Umbilical cord (tissue), 2 donors: Measurements from ENCODE around the gene CT45A1. TPM values are rescaled to one million over a fixed set of nuclear protein-coding genes. Genes with fewer than 3 reads are reported as not detected.
"Not testable (repeated sequence)": the region's sequence is repeated elsewhere in the genome, so short reads cannot be mapped to it uniquely, and the experiment has no call there.

Experiments
- DNase-seq: peaks from one replicate; pipeline ENCODE4 v3.0.0-alpha.2; 2015; ENCODE audit warnings: low spot score
- total RNA-seq: library from RNA; depleted of rRNA; stranded (reverse); fragments of >200 nt; gene quantifications from one replicate; pipeline ENCODE4 v1.2.3, GENCODE V29; 2014; ENCODE audit warnings: low replicate concordance; ENCODE audit not compliant: insufficient read depth

The CT45A1 gene
- not detected for total RNA-seq

- DNase-seq, result not testable (repeated sequence)
Measured at GRCh38 chrX:135713183-135713689, at the start of gene CT45A1. Gene CT45A1, plus strand, starts transcription at chrX:135713639. Its CDS starts 5,302 bp downstream, at chrX:135718941.

DNA sequence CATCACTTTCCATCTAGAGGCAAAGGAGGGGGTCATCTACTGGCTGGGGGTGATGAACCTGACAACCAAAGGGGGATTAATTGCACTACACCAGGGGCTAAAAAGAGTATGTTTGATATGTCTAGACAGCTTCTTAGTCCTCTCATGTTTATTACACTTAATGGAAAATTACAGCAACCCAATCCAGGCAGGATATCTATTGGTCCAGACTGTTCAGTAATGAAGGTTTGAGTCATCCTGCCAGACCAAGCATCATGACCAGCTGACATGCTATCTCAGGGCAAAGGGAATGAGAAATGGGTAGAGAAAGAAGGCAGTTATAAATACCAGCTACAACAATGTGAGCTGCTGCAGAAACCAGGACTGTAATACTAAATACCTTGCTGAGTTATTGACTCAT, 40.5 kb upstream of the CT45A1 start:
- DNase-seq, result not testable (repeated sequence)

- no peak for DNase-seq
Measured at GRCh38 chrX:135688137-135688536, 25.3 kb upstream of the CT45A1 start.

- DNase-seq, result no peak
Measured at GRCh38 chrX:135695471-135695870, 18.0 kb upstream of the CT45A1 start.

GRCh38 chrX:135697601-135698000, 15.8 kb upstream of the CT45A1 start:
- DNase-seq, result no peak

- DNase-seq, result no peak
Measured at GRCh38 chrX:135698924-135699323, 14.5 kb upstream of the CT45A1 start.

- DNase-seq, result no peak
Measured at GRCh38 chrX:135707880-135708279, 5.6 kb upstream of the CT45A1 start.

- no peak for DNase-seq
Measured at GRCh38 chrX:135713795-135714194, 356 bp downstream of the CT45A1 start.

DNA sequence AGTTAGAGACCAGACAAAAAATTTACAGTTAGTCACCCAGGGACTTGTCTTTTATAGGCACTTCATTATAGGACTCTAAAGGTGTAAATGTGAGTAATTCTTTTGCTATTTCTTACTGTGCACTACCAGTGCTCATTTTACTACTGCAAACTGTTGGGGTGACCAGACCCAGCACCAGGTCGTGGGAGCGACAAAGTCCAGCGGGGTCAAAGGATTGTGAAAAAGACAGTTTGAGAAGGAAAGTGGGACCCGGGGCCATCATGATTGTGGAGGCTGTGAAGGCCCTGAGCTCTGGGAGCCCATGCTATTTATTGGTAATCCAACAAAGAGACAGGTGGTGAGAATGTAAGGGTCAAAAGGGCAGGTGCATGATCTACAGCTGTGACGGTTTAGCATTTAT, 21.2 kb downstream of the CT45A1 start:
- not testable (repeated sequence) for DNase-seq

DNA sequence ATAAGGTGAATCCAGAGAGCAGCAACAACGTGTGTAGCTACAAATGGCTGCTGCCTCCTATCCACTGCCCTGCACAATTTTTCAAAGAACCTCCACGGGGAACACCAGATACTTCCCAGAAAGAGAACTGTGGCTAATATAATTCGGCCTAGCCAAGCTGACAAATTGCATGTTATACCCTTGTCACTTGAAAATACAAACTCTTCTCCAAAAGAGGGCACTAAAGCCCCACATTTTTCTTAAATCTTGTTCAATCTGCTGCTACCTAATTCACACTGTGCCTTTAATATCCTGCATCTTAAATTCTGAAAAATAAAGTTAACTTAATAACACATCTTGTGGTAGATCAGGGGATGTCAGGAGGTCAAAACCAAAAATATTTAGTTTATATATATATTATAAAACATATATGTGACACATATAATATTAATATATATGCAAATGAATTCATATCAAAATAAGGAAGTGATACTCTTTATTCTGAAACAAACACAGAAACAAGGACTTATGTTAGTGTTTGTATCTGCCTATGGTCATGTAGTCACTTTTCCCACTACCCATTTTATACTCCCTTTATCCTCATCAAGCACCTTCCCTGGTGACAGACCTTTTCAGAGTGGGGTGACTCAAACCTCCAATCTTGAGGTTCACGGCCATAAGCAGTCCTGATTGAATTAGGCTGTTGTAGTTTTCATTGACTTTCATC, 24.1 kb downstream of the CT45A1 start:
- DNase-seq, result peak; percentile 15

GRCh38 chrX:135740681-135741149, 27.3 kb downstream of the CT45A1 start:
- DNase-seq, result no peak

GRCh38 chrX:135741192-135741715, 27.8 kb downstream of the CT45A1 start:
- no peak for DNase-seq

DNA sequence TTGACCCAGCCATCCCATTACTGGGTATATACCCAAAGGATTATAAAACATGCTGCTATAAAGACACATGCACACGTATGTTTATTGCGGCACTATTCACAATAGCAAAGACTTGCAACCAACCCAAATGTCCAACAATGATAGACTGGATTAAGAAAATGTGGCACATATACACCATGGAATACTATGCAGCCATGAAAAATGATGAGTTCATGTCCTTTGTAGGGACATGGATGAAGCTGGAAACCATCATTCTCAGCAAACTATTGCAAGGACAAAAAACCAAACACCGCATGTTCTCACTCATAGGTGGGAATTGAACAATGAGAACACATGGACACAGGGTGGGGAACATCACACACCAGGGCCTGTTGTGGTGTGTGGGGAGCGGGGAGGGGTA, 31.3 kb downstream of the CT45A1 start:
- DNase-seq, result not testable (repeated sequence)

DNA sequence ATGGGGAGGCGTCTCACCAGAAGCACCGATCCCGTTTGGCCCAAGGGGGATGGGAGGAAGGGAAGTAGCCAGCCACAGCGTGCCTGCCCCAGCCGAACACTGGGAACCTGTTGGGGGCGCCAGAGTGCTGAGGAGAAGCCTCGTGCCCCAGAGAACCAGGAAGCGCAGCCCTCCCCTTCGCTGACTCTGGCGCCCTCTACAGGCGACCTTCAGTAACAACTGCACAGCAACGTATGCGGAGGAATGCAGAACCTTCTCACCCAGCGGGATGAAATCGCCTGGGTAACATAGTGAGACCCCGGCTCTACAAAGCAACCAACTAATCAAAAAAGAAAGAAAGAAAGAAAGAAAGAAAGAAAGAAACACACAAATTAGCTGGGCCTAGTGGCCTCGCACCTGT, 54.7 kb downstream of the CT45A1 start, which contains the start of gene CT45A3:
Gene CT45A3 (minus strand): TSS at position 101 of the 400 bp plus-strand sequence. CDS start 3,747 bp downstream, outside the sequence.
- not testable (repeated sequence) for DNase-seq

Other genes with a start within 250 kb of the CT45A1 start
- 15.4 TPM for gene INTS6L, start 193.0 kb upstream of the CT45A1 start, total RNA-seq
- gene CT45A3, start 54.6 kb downstream of the CT45A1 start, total RNA-seq, result 0.72 TPM
- 0.72 TPM for gene CT45A5, start 71.9 kb downstream of the CT45A1 start, total RNA-seq
- gene CT45A6, start 89.1 kb downstream of the CT45A1 start, total RNA-seq, result not detected
- gene CT45A2, start 106.4 kb downstream of the CT45A1 start, total RNA-seq, result not detected
- gene CT45A7, start 123.6 kb downstream of the CT45A1 start, total RNA-seq, result not detected
- gene CT45A8, start 140.9 kb downstream of the CT45A1 start, total RNA-seq, result not detected
- not detected for gene CT45A9, start 158.2 kb downstream of the CT45A1 start, total RNA-seq
- gene CT45A10, start 179.8 kb downstream of the CT45A1 start, total RNA-seq, result not detected
- not detected for gene SAGE1, start 180.1 kb downstream of the CT45A1 start, total RNA-seq